ENCODE data around the gene CCN6. TPM values are rescaled to one million over a fixed set of nuclear protein-coding genes. Genes with fewer than 3 reads are reported as not detected.

CCN6 gene
- total RNA-seq = 2.1 and 5.4 TPM in 2 replicates

- DNase-seq (ENCODE audit: low read depth) = no peak
Observed at GRCh38 chr6:112054001-112054400, at the start of gene CCN6. CCN6 (plus strand) TSS chr6:112054104; CDS start chr6:112054358, 254 bp downstream.

- no peak for DNase-seq (ENCODE audit: low read depth)
Observed at GRCh38 chr6:112004201-112005012, 49.5 kb upstream of the CCN6 start.

- no peak for DNase-seq (ENCODE audit: low read depth)
Observed at GRCh38 chr6:112005013-112005371, 48.9 kb upstream of the CCN6 start.

GRCh38 chr6:112007254-112007653 lies 46.6 kb upstream of the CCN6 start:
- no peak for DNase-seq (ENCODE audit: low read depth)

DNA sequence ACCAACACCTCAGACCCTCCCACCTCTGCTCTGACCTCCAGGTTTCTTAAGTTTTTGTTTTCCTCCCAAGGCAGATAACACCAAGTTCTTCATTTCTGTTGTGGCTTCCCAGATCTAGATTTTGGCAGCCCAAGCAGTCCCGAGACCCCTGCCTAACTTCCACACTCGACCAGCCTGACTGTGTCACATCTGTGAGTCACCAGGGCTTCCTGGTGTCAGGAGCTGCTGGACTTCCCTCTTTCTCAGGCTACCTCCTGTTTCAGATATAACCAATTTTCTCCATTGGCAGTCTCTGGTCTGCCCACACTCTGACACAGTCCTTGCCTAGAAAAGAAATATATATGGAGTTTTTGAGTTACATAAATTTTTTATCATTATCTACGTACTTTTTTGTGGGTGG lies 46.1 kb upstream of the CCN6 start:
- DNase-seq (ENCODE audit: low read depth) = no peak

- DNase-seq (ENCODE audit: low read depth) = no peak
Observed at GRCh38 chr6:112008482-112008881, 45.4 kb upstream of the CCN6 start.

DNA sequence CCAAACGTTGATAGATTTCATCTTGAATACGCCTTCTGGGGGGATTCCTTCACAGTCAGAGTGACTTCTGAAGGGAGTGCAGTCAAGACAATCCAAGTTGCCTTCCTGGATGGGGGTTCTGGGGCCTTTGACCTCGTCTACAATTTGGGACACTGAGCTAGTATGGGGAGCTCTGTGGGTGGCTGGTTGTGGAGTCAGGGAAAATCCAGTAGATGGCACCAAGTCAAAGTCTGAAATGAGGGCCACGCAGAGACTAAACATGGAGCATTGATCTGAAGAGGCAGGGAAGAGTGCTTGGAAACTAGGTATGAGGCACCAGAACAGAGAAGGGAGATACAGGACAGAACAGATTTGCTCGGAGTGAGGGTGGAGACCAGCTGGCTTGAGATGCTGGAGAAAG lies 43.6 kb upstream of the CCN6 start:
- DNase-seq (ENCODE audit: low read depth) = no peak

- no peak for DNase-seq (ENCODE audit: low read depth)
Observed at GRCh38 chr6:112013051-112013450, 40.9 kb upstream of the CCN6 start.

DNA sequence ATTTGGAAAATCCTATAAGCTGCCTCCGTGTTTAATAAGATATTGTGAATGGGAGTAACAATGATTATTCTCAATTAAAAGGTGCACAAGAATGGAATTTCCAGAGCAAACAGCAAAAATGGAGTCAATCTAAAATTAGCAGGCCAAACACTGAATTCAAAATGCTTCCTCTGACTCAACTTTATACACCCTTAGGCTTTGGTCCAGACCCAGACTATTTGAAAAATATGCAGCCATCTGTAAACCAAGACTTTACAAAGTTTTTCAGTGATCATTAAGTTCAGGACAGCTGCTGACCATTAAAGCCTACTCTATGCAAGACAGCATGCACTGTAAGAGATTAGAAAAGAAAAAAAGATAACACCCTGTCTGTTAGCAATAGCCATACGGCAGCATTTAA lies 39.4 kb upstream of the CCN6 start:
- peak; percentile 73 for DNase-seq (ENCODE audit: low read depth)

DNA sequence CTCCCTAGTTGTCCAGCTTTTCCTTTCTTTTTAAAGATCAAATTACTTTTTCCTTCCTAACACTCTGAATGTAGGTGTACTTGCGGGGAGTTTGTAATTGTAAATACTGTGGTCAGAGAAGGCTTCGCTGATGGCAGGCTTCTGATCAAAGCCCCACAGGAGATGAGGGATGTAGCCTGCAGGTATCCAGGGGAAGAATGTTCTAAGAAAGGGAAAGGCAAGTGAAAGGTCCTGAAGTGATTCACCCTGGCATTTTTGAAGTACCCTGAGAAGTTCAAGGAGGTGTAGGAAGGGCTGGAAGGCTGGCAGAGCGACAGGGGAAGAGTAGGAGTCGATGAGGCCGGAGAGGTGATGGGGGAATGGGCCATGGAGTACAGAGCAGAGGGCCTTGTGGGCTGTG lies 38.2 kb upstream of the CCN6 start:
- no peak for DNase-seq (ENCODE audit: low read depth)

DNA sequence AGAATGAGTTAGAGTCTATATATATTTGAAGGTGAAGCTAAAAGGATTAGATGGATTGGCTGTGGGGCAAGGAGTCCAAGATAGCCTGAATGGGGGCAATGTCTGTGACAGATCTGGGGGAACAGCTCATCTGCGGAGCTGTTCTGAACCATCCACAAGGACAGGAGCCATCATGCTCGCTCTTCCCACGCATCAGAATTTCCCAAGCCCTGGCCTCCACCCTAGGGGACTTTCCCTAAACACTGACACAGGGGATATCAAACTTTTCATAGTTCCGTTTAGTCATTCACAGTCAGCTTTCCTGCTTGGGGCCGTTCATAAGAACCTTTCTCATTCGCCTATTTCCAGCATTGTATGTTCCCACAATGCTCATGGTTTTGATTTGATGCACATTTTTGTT lies 37.6 kb upstream of the CCN6 start:
- DNase-seq (ENCODE audit: low read depth) = no peak

DNA sequence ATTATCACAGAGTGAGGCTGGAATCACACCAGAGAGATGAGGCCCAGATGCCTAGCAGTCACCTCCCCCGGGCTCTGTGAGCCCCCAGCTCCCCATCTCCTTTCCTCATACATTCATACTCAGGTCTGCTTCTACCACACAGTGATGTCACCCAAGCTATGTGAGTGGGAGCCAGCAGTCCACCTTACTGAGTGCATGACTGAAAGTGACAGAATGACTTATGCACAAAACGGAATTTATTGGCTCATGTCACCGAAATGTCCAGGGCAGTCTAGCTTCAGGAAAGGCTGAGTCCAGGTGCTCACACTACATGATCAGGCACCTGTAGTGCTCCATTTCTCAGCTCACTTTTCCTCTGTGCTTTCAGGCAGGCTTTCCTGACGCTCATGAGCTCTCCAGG lies 36.7 kb upstream of the CCN6 start:
- no peak for DNase-seq (ENCODE audit: low read depth)

DNA sequence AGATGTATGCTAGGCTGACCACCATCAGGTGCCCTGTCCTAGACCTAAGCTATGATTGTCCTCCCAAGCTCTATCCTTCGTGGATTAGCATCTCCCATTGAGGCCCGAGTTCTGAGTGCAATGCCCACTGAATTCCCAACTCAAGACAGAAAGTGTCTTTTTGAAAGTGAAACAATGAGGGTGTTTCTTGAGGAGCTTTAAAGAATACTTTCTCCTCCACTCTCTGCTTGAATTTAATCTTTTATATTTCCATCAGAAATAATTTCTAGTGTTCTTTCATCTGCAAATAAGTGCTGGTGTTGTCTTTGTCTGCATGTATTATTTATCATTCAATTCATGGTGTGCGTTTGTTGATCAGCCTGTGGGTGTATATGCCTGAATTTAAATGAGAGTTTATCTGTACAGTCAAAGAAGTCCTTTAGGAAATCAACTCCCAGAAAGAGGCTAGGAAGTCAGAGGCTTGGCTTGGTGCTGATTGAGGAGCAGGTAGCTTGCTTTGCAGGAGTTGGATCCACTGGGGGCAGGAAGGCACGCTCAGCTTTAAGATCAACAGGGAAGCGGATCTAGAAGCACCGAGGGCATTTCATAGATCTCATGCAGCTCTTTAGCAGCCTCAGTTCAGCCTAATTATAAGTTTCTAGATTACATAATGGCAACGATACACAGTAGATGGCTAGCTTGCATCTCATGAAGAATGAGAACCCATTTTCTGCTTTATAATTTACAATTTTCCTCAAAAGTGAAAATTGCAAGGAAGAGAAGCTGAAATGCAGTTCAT lies 36.0 kb upstream of the CCN6 start:
- no peak for DNase-seq (ENCODE audit: low read depth)

DNA sequence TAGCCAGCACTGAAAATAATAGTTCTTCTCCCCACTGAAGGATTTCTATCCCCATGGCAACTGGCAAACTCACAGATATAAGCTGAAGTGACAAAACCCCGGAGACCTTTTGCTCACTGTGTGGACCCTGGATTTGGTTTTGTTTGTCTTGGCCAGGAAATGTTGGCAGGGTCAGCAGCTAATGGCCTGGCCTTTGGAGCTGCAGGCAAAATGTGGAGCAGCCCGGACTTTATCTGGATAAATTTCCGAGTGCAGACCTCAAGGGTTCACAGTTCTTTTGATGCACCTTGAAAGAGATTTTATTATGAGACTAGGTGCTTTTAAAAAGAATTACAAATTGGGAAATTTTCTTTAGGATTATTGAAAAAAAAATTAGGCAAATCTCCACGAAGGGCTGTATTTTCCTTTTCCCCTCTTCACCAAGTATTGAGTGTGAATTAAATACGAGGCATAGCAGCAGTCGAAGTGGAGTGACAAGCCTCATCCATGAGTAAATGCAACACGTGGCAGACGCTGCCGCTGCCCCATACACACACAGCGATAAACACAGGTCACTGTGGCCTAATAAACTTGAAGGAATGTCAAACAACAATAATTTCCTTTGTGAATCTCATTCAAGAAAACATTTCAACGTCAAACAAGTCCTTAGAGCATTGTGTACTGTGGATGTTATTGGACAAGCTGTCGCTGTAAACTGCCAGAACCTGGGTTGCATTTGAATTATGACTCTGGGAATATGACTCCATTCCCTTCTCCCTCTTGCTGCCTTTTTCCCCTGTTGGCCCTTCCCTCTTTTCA lies 35.1 kb upstream of the CCN6 start:
- DNase-seq (ENCODE audit: low read depth) = peak; percentile 66

GRCh38 chr6:112019589-112019988 lies 34.3 kb upstream of the CCN6 start:
- DNase-seq (ENCODE audit: low read depth) = no peak

DNA sequence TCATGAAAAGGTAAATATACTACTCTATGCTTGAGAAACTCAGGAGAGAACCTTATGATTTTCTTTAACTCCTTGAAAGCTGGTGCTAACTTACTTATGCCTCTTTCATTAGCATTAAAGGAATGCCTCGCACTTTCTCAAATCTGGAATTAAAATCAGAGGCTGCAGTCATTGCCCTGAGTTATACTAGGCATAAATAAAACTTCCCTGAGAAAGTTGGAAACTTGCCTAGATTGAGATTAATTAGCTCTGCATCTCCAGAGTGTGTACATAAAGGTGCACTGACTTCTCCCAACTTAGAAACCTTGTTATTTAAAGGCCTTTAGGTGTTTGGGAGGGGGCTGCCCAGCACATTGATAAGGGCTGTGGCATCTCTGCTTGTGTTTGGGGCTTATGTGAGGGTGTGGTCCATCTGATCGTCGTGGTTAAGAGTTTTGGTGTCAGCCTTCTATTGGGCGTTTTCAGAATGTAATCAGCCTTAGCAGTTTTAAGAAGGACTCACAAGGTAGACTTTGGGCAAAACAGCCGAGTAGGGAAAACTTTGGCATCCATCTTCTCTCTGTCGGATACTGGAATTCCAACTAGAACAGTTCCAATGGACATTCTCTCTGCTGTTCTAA lies 32.1 kb upstream of the CCN6 start:
- no peak for DNase-seq (ENCODE audit: low read depth)

DNA sequence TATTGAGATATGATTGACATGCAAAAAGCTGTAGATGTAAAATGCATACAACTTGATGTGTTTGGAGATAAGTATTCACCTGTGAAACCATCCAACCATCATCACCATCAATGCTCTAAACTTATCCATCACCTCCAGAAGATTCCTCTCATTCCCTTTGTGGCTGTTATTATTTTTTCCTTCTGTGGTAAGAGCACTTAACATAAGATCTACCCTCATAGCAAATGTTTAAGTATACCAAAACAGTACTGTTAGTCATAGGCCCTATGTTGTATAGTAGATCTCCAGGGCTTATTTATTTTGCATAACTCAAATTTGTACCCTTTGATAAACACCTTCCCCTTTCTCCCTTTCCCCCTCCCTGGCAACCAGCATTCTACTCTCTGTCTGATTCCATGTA lies 31.2 kb upstream of the CCN6 start:
- DNase-seq (ENCODE audit: low read depth) = no peak

DNA sequence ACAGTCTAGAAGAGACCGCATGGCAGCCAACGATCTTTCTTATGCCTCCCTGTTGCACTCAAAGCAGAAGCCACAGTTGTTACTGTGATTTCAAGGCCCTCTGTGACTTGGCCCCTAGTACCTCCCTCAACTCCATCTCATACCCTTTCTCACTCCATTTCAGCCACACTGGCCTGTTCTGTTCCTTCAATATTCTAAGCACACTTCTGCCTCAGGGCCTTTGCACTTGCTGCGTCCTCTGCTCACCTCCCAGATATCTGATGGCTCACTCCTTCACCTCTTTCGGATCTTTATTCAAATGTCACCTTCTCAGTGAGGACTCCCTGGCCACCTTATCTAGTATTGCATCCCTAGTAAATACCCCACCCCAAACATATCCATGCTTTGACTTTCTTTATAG lies 29.4 kb upstream of the CCN6 start:
- no peak for DNase-seq (ENCODE audit: low read depth)

GRCh38 chr6:112026933-112027332 lies 27.0 kb upstream of the CCN6 start:
- DNase-seq (ENCODE audit: low read depth) = no peak

DNA sequence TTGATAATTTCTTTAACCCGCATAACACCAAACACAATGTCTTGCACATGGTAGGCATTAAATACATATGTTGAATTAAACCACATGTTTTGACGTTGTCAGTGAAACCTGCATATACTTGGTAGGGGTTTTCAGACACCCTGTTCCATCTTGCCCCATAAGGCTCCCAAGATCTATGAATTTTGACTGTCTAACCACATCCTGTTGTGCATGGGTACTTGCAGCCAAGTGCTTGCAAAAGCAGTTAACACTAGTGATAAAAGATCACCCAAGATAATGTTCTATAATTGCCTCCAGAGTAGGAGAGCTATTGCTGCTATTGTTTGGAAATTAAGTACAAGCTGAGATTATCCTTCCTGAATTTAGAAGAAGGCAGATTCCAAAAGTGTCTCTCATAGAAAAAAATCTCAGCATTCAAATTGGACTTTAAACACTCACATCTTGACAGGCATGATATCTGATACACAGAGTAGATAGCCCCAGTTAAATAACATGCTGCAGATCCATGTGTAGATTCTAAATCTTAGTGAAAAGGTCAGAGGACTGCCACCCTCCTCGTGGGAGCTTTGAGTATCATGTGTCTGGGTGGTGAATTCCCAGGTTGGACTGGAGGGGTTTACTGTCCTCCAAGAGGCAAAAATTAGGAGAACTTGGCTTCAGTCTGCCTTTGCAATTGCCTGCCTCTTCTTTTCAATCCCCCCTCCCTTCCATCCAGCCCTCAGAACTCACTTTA lies 25.8 kb upstream of the CCN6 start:
- no peak for DNase-seq (ENCODE audit: low read depth)

GRCh38 chr6:112029045-112029822 lies 24.7 kb upstream of the CCN6 start:
- peak; percentile 49 for DNase-seq (ENCODE audit: low read depth)
